GM19099 (cell line): Measurements from ENCODE around the gene SIK2.

Experiments
- POLR2A ChIP-seq: IDR thresholded peaks from 3 replicates; pipeline ENCODE4 v1.6.1; 2011; ENCODE audit warnings: low read depth; ENCODE audit not compliant: insufficient read length; ENCODE audit errors: extremely low read depth

Gene SIK2

GRCh38 chr11:111778047-111778558, 175.9 kb downstream of the SIK2 start:
- TF ChIP-seq POLR2A, result no peak

GRCh38 chr11:111779118-111779517, 176.9 kb downstream of the SIK2 start:
- no peak for TF ChIP-seq POLR2A
